Hematopoietic multipotent progenitor cell (in vitro differentiated cells): Measurements from ENCODE around the gene RACK1. TPM values are rescaled to one million over a fixed set of nuclear protein-coding genes. Genes with fewer than 3 reads are reported as not detected.
A peak's percentile ranks its signal among the peaks of the same experiment; 100 is the strongest.

Experiments
- DNase-seq, 3 donors: peaks; one replicate each; pipeline ENCODE4 v3.0.0-alpha.2; 2011 to 2015; ENCODE audit warnings: low read depth in 2 of 3, low spot score in 2 of 3
- total RNA-seq: library from RNA; depleted of rRNA; stranded (reverse); fragments of >200 nt; gene quantifications from one replicate; pipeline ENCODE4 v1.2.3, GENCODE V29; 2012

Gene RACK1
- total RNA-seq, 1 donor = 17,192 TPM

DNA sequence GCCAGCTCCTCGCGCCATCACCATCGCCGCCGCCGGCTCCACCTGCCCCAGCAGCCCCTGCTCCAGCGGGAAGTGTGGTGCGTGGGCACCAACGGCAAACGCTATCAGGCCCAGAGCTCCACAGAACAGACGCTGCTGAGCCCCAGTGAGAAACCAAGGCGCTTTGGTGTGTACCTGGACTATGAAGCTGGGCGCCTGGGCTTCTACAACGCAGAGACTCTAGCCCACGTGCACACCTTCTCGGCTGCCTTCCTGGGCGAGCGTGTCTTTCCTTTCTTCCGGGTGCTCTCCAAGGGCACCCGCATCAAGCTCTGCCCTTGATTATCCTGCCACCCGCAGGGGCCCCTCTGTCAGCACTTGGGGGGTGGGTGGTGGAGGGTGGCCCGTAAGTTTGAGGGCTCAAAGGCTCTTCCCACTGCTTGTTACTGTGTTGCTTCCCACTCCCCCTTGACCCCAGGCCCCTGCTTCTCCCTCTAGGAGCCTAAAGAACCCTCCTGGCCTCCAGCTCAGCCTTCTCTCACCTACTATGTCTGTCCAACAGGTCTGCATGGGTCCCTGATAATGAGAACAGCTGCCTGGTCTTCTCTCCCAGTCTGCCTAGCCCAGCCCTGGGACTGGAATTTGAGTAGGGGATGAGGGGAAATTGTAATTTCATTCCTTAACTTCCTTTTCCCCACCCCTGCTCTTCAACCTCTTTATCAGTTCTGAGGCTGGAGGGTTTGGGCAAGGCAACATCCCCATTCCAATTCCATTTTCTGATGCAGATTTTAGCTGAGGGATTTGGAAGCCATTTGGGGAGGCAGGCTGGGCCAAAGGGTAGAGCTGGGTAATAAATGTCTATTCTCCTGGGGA, 9.0 kb downstream of the RACK1 start:
- DNase-seq = no peak

DNA sequence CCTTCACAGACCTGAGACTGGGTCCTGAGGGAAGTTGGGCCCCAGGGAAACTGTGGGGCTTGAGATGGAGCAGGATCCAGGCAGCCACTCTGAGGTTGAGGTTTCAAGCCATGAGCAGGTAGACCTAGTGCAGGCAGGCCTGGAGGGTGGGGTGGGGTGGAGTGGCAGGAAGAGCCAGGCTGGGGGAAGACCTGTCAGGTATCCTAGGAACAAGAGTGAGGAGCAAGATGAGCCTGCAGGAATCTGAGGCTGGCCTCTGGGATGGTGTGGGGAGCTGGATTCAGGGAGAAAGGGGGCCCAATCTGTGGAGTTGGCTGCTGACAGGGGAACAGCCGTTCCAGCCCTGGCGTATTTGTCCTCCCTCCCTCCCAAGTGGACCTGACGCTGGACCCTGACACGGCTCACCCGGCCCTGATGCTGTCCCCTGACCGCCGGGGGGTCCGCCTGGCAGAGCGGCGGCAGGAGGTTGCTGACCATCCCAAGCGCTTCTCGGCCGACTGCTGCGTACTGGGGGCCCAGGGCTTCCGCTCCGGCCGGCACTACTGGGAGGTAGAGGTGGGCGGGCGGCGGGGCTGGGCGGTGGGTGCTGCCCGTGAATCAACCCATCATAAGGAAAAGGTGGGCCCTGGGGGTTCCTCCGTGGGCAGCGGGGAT, 9.8 kb downstream of the RACK1 start:
- DNase-seq = no peak

DNA sequence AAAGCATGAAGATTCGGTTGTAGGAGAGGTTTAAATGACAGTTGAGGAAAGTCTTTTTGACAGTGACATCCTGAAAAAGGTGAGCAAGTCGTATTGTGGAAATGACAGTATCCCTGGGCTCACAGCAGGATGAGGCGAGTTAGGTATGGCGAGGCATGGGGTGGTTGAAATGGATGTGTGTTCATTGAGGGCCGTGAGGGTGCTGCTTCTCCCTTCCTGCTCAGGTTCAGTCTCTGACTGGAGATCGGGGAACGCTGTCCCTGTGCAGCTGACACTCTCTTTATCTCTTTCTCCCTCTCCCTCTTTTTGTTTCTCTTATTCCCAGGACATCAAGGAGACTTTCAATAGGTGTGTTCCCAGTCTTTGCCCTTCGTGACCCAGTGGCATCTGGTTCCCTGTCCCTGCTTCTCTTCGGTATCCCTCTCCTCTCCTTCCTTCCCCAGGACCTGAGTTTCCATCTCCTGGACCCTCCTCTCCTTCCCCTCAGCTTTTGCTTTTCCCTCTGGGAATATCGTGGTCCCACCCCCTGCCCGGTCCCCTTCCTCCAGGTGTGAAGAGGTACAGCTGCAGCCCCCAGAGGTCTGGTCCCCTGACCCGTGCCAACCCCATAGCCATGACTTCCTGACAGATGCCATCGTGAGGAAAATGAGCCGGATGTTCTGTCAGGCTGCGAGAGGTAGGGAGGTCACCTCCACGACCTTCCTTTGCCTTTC, 10.5 kb downstream of the RACK1 start:
- DNase-seq = no peak

DNA sequence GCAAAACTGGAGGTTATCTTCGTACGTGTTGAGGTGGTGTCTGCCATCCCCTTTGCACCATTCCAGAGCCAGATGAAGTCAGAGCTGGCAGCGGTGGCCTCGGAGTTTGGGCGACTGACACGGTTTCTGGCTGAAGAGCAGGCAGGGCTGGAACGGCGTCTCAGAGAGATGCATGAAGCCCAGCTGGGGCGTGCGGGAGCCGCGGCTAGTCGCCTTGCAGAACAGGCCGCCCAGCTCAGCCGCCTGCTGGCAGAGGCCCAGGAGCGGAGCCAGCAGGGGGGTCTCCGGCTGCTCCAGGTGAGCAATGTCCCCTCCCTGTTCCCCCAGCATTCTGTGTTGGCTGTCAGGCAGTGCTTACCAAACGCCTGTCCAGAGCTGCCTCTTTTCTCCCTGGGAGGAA, 11.1 kb downstream of the RACK1 start:
- DNase-seq = no peak

DNA sequence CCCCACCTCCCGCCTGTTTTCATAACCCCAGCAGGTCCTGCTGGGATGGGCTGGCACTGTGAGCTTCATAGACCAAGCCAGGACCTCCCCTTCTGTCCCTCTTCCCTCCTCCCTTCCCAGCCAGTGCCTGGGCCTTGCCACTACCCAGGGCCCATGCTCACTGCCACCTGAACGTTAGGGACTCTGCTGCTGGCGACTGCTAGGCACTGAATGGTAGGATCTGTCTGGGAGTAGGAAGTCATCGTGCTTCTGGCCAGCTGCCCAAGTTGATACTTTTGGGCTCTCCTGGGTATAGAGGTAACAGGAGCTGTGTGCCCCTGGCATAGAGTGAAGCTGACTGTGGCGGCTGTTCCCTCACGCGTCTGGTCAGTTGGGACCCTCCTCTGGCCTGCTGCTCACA, 12.3 kb downstream of the RACK1 start:
- DNase-seq = no peak

DNA sequence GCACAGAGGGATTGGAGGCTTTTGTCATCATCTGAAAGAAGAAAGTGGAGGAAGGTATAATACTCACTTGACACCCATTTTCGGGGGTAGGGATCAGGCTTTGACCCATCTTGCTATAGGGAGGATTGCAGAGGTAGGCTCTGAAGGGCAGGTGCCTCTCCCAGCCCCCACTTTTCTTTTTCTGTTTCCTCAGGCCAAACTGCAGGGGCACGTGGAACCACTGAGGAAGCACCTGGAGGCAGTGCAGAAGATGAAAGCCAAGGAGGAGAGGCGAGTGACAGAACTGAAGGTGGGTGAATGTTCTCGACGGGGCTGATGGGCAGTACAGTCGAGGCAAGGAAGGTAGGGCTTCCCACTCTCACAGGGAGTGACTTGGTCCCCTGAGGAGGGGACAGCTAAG, 13.2 kb downstream of the RACK1 start:
- DNase-seq = no peak

DNA sequence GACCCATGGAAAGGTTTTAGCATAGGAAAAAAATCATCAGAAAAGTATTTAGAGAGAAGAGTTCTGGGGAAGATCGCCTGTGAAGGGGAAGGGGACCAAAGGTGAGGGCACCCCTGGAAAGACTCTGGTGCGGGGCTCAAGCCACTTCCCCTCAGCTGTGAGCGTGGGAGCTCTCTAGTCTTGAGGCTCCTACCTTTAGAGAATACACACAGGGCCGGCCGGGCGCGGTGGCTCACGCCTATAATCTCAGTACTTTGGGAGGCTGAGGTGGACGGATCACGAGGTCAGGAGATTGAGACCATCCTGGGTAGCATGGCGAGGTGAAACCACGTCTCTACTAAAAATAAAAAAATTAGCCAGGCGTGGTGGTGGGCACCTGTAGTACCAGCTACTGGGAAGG, 13.7 kb downstream of the RACK1 start:
- no peak for DNase-seq

DNA sequence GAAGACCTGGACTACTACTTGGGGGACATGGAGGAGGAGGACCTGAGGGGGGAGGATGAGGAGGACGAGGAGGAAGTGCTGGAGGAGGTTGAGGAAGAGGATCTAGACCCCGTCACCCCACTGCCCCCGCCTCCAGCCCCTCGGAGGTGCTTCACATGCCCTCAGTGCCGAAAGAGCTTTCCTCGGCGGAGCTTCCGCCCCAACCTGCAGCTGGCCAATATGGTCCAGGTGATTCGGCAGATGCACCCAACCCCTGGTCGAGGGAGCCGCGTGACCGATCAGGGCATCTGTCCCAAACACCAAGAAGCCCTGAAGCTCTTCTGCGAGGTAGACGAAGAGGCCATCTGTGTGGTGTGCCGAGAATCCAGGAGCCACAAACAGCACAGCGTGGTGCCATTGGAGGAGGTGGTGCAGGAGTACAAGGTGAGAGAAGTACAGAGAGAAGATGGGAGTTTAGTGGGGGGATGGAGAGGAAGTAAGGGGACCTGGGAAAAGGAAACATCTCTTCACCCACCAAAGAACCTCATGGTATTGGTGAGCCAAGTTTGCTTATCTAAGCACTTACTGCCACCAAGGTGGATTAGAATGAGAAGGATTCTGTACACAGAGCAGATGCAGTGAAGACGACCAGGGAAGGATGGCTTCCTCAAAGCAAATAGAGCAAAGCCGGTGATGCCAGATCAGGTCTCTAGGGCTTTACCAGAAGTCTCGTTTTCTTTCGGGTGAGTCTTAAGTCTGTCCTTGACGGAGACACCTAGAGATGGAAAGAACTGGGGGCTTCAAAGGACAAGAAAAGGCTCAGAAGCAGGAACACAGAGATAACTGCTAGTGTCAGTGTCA, 19.1 kb downstream of the RACK1 start:
- DNase-seq = no peak

DNA sequence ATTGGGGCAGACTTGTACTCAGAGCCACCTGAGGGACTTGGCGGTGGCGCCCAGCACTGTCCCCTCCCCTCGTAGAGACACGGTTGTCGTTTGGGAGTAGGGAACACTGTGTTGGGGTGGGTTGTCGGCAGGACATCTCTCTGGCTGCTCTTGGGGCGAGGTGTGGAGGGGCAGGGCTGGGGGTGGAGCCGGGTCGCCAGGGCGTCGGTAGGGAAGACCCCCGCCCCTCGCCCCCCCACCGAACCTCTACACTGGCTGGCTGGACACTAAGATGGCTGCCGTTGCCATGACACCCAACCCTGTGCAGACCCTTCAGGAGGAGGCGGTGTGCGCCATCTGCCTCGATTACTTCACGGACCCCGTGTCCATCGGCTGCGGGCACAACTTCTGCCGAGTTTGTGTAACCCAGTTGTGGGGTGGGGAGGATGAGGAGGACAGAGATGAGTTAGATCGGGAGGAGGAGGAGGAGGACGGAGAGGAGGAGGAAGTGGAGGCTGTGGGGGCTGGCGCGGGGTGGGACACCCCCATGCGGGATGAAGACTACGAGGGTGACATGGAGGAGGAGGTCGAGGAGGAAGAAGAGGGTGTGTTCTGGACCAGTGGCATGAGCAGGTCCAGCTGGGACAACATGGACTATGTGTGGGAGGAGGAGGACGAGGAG, 19.8 kb downstream of the RACK1 start:
- DNase-seq = peak in 2 of 3 donors; percentile 78 to 82

DNA sequence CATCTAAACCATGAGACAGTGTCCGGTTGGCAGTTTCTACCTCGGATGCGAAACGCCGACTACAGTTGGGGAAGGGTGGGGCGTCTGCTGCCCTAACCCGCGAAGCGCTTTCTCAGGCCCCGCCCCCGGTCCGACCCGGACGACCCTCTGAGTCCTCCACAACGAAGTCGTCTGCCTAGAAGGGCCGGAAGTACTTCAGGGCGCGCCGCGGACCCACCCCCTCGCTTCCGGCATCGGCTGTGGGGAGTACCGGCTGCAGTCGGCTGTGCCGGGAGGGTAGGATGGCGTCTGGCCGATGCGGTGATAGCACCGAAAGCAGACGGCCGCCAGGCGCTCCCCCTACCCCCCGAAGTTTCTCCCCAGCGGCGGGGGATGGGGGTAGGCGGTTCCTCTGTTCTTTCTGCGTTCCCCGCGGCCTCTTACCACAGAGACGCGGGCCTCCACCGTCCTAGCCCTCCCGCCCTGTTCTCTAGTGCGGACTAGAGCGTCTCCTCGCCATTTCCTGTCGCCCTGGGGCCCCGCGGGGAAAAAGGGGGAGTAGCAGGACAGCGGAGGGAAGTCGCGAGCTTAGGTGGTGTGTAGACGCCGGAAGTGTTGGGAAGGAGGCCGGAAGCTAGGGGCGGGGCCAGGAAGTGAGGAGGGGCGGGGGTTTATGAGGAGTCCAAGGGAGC, 20.5 kb downstream of the RACK1 start, which contains the start of gene TRIM41:
TSS of gene TRIM41 (plus strand) at position 224 of the 671 bp plus-strand sequence. CDS start 719 bp downstream, outside the sequence.
- DNase-seq = peak; percentile 92 to 99 (median 99)

DNA sequence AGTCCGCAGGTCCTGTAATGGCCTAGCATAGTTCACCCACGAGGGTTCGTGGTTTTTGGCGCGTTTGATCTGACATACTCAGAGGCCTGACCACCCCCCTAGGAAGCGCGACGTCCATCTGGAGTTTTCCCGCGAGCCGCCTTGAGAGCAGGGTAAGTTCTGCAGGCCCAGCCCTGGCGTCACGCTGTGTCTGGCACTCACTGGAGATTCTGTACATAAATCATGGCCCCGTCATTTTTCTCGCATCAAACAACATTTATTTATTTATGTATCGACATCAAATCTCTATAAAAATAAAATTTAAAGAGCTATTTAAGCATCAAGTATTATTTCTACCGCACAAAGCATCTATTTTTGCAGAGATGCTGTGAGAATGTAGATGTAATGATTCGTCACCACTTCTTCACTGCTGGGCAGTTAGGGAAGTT, 21.1 kb downstream of the RACK1 start:
- no peak for DNase-seq

DNA sequence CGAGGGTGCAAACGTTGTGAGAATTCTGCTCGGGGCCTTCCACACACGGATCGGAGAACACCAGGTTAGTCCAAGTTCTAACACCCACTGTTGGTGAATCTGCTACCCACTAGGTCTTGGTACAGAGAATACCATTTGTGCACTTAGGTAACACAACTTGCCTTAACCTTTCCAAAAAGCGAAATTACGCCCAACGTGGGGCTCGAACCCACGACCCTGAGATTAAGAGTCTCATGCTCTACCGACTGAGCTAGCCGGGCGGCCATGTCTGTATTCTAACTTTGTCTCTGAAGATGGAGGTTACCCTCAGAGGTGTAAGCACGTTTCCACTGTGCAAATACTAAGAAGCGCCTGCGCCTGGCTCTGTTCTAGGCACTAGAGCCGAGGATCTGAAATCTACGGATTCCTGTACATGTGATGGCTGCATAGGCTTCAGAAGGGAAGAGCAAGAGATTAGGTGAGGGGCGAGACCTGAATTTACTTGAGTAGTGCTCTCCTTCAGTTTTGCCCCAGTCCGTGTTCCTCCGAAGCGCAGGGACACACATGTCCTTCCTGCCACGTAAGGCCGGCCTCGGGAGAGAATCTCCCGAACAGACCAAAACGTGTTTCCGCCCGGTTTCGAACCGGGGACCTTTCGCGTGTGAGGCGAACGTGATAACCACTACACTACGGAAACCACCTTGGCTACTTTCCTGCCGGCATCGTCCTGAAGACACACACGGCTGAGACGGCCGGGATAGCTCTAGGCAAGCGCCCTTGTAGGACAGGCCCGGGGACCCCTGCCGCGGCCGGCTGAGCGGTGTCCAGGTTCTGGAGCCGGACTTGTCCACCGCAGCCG, 21.7 kb downstream of the RACK1 start:
- peak; percentile 89 to 96 (median 95) for DNase-seq

DNA sequence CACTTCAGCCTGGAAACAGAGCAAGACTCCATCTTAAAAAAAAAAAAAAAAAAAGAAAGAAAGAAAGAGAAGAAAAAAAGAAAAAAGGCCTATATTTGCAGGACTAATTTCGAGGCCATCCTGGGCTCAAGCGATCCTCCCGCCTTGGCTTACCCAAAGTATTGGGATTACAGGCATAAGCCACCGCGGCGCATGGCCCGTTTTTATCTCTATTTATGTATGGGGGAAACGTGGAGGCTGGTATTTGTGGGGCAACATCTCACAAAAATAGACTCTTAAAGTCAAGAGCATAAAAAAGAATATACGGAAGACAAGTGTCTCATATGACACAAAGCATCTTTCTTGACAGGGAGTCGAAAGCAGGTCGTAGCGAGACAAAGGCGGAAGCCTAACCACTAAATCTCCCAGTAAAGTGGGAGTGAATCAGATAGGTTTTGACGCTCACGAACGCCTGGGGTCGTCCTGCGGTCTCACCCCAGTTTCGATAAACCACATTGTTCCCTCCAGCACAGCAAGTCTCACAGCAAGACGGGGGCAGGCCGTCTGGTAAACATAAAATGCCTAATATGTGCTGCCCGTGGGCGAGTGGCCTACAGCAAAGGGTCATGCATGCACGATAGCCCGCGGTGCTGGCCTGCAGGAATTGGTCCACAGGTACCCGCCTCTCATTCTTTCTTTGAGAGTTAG, 22.5 kb downstream of the RACK1 start:
- no peak for DNase-seq

DNA sequence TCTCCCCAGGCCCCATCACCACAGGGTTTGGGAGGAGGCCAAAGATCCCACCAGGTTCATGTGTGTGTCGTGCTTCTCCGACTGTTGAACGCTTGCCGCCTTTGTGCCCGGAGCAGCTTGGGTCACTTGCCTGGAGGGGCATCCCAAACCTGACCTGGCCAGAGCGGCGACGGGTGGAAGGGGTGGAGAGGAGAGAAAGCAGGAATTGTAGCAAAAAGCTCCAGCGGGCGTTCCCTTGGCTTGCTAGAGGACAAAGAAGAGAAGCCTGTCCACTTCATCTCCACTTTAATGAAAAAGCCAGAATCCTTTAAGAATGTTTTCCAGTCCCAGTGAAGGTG, 23.6 kb downstream of the RACK1 start:
- DNase-seq = no peak

DNA sequence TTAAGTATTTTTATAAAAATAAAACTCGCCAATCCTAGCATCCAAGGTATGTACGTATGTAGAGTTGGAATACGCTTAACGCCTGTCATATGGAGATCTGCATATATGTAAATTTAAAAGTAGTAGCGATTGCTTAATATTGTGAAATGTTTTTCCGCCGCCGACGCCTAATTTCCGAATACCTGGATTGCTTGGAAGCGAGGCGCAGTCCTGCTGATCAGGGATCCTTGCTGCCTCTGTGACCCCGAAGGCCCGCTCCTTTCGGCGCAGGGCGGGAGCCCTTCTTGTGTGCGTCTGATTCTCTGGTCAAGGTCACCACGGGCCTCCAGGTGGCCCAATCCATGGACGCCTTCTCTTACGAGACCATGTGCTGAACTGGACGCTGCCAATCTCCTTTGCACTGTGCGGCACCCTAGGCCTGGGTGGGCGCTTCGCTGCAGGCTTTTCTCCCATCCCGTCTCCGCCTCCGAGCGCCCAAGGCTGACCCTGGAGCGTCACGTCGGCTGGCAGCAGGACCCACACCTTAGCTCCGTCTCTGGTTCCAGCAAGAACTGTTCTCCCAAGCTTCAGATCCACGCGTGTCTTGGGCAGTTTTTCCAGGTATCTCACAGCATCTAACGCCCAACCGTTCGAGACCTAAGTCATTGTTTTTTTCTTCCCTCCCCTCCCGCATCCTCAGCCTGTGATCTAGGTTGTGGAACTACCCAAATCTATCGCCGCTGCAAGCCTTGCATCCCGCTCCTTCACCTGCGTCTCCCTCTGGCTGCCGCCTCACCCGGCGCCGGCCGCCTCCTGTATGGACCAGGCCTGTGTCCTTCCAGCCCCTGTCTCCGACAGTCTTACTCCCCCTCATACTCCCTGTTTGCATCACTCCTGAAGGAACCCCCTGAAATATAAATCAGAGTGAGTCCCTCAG, 24.2 kb downstream of the RACK1 start:
- no peak for DNase-seq

DNA sequence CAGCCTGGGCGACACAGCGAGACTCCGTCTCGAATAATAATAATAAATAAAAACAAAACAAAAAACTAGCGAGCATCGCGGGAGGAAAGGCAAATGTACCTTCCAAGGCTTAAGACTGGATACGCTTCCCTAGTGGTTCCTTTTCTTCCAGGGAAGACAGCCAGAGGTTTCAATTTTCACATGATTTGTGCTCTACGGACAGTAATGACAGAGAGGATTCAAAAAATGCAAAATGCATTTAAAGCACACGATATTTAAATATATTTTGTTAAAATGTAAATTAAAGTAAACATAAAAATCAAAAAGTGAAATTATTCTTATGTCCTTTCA, 24.9 kb downstream of the RACK1 start:
- DNase-seq = no peak

DNA sequence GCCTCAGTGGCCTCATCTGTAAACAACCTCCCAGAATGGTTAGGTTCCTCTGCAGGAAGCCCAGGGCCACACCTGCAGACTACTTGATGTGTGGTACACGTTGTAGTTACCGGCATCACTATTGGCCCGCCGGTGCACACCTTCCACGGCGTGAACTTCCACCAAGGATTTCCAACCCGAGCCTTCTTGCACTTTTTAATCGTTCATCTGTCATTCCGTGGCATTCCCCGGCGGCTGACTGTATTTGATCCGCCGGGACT, 26.0 kb downstream of the RACK1 start:
- no peak for DNase-seq
